Measurements from ENCODE around the gene LRP1B.

- no peak for TF ChIP-seq CTCF (IDR thresholded peaks at IDR 0.05)
- no peak for TF ChIP-seq ZFX (IDR thresholded peaks at IDR 0.05; ENCODE audit: borderline replicate concordance)
These were observed 423.3 kb downstream of the LRP1B start for GRCh38 chr2:141707486-141707885.
